EL (cell line): Measurements from ENCODE around the gene OSBPL2.

Source experiments
- DNase-seq: peaks from one replicate; pipeline ENCODE4 v3.0.0-alpha.2; 2016

The OSBPL2 gene

GRCh38 chr20:62208061-62208794, 30.1 kb upstream of the OSBPL2 start:
- DNase-seq = no peak

GRCh38 chr20:62208795-62209755, 29.2 kb upstream of the OSBPL2 start:
- DNase-seq = peak; percentile 45

GRCh38 chr20:62209850-62210495, 28.3 kb upstream of the OSBPL2 start:
- DNase-seq = no peak

- no peak for DNase-seq
These were observed 27.8 kb upstream of the OSBPL2 start for GRCh38 chr20:62210496-62210855.

GRCh38 chr20:62211216-62211615, 27.1 kb upstream of the OSBPL2 start:
- DNase-seq = no peak

GRCh38 chr20:62211769-62212288, 26.5 kb upstream of the OSBPL2 start:
- DNase-seq = no peak

GRCh38 chr20:62212299-62212698, 26.0 kb upstream of the OSBPL2 start:
- DNase-seq = no peak

GRCh38 chr20:62214067-62214466, 24.3 kb upstream of the OSBPL2 start:
- DNase-seq = no peak

- no peak for DNase-seq
These were observed 23.0 kb upstream of the OSBPL2 start for GRCh38 chr20:62215020-62215990.

GRCh38 chr20:62215991-62216635, 22.2 kb upstream of the OSBPL2 start:
- no peak for DNase-seq

GRCh38 chr20:62216636-62217566, 21.4 kb upstream of the OSBPL2 start:
- no peak for DNase-seq

- no peak for DNase-seq
These were observed 20.2 kb upstream of the OSBPL2 start for GRCh38 chr20:62217913-62218773.

GRCh38 chr20:62219101-62219991, 19.0 kb upstream of the OSBPL2 start:
- no peak for DNase-seq

GRCh38 chr20:62219992-62220665, 18.2 kb upstream of the OSBPL2 start, which contains the start of gene HRH3:
Gene HRH3, minus strand, starts transcription at chr20:62220278. Its CDS starts 308 bp downstream, at chr20:62219970.
- DNase-seq = no peak

- no peak for DNase-seq
These were observed 17.4 kb upstream of the OSBPL2 start for GRCh38 chr20:62220666-62221568.

- no peak for DNase-seq
These were observed 16.0 kb upstream of the OSBPL2 start for GRCh38 chr20:62222266-62222850.
